Activated CD8-positive, alpha-beta memory T cell treated with anti-CD3 and anti-CD28 coated beads, Interleukin-2, amount 50 U/mL, for 4 hours (primary cell): ENCODE data around the gene EPHA3.

ENCODE experiments used
- DNase-seq: peaks from one replicate; pipeline ENCODE4 v3.0.0-alpha.2; 2020

Gene EPHA3

GRCh38 chr3:89474333-89475130 is 367.1 kb downstream of the EPHA3 start:
- DNase-seq, result no peak

GRCh38 chr3:89488800-89489580 is 381.6 kb downstream of the EPHA3 start:
- DNase-seq, result no peak

GRCh38 chr3:89490129-89490528 is 382.7 kb downstream of the EPHA3 start:
- DNase-seq, result no peak

GRCh38 chr3:89494734-89495133 is 387.3 kb downstream of the EPHA3 start:
- DNase-seq, result no peak

- DNase-seq, result no peak
Observed at GRCh38 chr3:89503891-89504391, 396.5 kb downstream of the EPHA3 start.

GRCh38 chr3:89504432-89504831 is 397.0 kb downstream of the EPHA3 start:
- no peak for DNase-seq

- no peak for DNase-seq
Observed at GRCh38 chr3:89506462-89507103, 399.2 kb downstream of the EPHA3 start.

GRCh38 chr3:89521328-89521727 is 413.9 kb downstream of the EPHA3 start:
- DNase-seq, result no peak

- no peak for DNase-seq
Observed at GRCh38 chr3:89522155-89522554, 414.7 kb downstream of the EPHA3 start.

GRCh38 chr3:89525609-89526008 is 418.2 kb downstream of the EPHA3 start:
- DNase-seq, result no peak

- no peak for DNase-seq
Observed at GRCh38 chr3:89527736-89528305, 420.4 kb downstream of the EPHA3 start.
